ENCODE measurements around the gene LRRC28.

GRCh38 chr15:99427210-99427609 is 175.9 kb downstream of the LRRC28 start:
- TF ChIP-seq POLR2A (IDR thresholded peaks at IDR 0.05; ENCODE audit: low read depth, low read length) (no peak), POLR2AphosphoS5 (IDR thresholded peaks at IDR 0.05; ENCODE audit: low read depth, low read length) (no peak)
